HepG2 (cell line): ENCODE measurements around the gene CDK2AP2.
"Not testable (repeated sequence)": the region's sequence is repeated elsewhere in the genome, so short reads cannot be mapped to it uniquely, and the experiment has no call there.

Experiments used
- ARID2 ChIP-seq: sonication (generic); formaldehyde crosslinking; IDR thresholded peaks from 2 replicates; pipeline ENCODE4 v1.8.1; 2022; ENCODE audit warnings: mild to moderate bottlenecking, missing genetic modification reagents, borderline replicate concordance
- KLF12 ChIP-seq: sonication (generic); formaldehyde crosslinking; IDR thresholded peaks from 2 replicates; pipeline ENCODE4 v1.4.0; 2020; ENCODE audit warnings: missing genetic modification reagents, borderline replicate concordance
- POLR2AphosphoS5 ChIP-seq: IDR thresholded peaks from 2 replicates; pipeline ENCODE4 v1.6.1; 2012; ENCODE audit warnings: low read depth, low read length
- ZBTB20 ChIP-seq: sonication (generic); formaldehyde crosslinking; IDR thresholded peaks from 2 replicates; pipeline ENCODE4 v1.8.1; 2023; ENCODE audit warnings: missing genetic modification reagents, low read depth, mild to moderate bottlenecking, borderline replicate concordance
- ZNF607 ChIP-seq: sonication (generic); formaldehyde crosslinking; IDR thresholded peaks from 2 replicates; pipeline ENCODE4 v1.5.1; 2020; ENCODE audit warnings: missing genetic modification reagents, mild to moderate bottlenecking, borderline replicate concordance
- TF ChIP-seq, protein P1 (sequence below): sonication (generic); formaldehyde crosslinking; IDR thresholded peaks from 2 replicates; pipeline ENCODE4 v1.5.0; 2020; ENCODE audit warnings: mild to moderate bottlenecking, missing genetic modification reagents, moderate library complexity
- TF ChIP-seq, protein P2 (sequence below): sonication (generic); formaldehyde crosslinking; IDR thresholded peaks from 2 replicates; pipeline ENCODE4 v1.5.0; 2020; ENCODE audit warnings: mild to moderate bottlenecking, low read depth, missing genetic modification reagents, borderline replicate concordance

DNA sequence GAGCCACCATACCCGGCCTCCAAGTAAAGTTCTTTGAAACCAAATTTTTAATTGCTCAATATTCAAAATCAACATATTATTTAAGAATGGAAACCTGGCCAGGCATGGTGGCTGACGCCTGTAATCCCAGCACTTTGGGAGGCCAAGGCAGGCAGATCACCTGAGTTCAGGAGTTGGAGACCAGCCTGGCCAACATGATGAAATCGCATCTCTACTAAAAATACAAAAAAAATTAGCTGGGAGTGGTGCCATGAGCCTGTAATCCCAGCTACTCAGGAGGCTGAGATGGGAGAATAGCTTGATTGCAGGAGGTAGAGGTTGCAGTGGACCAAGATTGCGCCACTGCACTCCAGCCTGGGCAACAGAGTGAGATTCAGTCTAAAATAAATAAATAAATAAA, 40.1 kb upstream of the CDK2AP2 start:
- not testable (repeated sequence) for TF ChIP-seq KLF12 (CRISPR knock-in tag); POLR2AphosphoS5; ZBTB20 (CRISPR knock-in tag); ARID2 (CRISPR knock-in tag); ZNF607
- TF ChIP-seq, protein P1, sequence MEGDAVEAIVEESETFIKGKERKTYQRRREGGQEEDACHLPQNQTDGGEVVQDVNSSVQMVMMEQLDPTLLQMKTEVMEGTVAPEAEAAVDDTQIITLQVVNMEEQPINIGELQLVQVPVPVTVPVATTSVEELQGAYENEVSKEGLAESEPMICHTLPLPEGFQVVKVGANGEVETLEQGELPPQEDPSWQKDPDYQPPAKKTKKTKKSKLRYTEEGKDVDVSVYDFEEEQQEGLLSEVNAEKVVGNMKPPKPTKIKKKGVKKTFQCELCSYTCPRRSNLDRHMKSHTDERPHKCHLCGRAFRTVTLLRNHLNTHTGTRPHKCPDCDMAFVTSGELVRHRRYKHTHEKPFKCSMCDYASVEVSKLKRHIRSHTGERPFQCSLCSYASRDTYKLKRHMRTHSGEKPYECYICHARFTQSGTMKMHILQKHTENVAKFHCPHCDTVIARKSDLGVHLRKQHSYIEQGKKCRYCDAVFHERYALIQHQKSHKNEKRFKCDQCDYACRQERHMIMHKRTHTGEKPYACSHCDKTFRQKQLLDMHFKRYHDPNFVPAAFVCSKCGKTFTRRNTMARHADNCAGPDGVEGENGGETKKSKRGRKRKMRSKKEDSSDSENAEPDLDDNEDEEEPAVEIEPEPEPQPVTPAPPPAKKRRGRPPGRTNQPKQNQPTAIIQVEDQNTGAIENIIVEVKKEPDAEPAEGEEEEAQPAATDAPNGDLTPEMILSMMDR = not testable (repeated sequence)
- TF ChIP-seq, protein P2, sequence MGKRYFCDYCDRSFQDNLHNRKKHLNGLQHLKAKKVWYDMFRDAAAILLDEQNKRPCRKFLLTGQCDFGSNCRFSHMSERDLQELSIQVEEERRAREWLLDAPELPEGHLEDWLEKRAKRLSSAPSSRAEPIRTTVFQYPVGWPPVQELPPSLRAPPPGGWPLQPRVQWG (CRISPR knock-in tag) = not testable (repeated sequence)
